Measurements from ENCODE around the gene MAP3K20.
"Not testable (repeated sequence)": the region's sequence is repeated elsewhere in the genome, so short reads cannot be mapped to it uniquely, and the experiment has no call there.

GRCh38 chr2:173093617-173094016 lies 18.0 kb downstream of the MAP3K20 start:
- TF ChIP-seq EP300 (IDR thresholded peaks at IDR 0.05): not testable (repeated sequence)
- TF ChIP-seq, protein P1, sequence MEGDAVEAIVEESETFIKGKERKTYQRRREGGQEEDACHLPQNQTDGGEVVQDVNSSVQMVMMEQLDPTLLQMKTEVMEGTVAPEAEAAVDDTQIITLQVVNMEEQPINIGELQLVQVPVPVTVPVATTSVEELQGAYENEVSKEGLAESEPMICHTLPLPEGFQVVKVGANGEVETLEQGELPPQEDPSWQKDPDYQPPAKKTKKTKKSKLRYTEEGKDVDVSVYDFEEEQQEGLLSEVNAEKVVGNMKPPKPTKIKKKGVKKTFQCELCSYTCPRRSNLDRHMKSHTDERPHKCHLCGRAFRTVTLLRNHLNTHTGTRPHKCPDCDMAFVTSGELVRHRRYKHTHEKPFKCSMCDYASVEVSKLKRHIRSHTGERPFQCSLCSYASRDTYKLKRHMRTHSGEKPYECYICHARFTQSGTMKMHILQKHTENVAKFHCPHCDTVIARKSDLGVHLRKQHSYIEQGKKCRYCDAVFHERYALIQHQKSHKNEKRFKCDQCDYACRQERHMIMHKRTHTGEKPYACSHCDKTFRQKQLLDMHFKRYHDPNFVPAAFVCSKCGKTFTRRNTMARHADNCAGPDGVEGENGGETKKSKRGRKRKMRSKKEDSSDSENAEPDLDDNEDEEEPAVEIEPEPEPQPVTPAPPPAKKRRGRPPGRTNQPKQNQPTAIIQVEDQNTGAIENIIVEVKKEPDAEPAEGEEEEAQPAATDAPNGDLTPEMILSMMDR (IDR thresholded peaks at IDR 0.05): not testable (repeated sequence)
